MM.1S (cell line): ENCODE results near the gene KRT39.

ENCODE experiments used
- EZH2phosphoT487 ChIP-seq: fragments of 300-600 bp; sonication (generic); IDR thresholded peaks from 2 replicates; pipeline ENCODE4 v1.6.1; 2018; ENCODE audit warnings: antibody characterized with exemption, low read length
- TF ChIP-seq, protein P1 (sequence below): fragments of 300-600 bp; sonication (generic); IDR thresholded peaks from 2 replicates; pipeline ENCODE4 v1.5.1; 2016; ENCODE audit warnings: antibody characterized with exemption, low read length, mixed read lengths

GRCh38 chr17:40980117-40980516, 13.4 kb upstream of the KRT39 start:
- TF ChIP-seq, protein P1, sequence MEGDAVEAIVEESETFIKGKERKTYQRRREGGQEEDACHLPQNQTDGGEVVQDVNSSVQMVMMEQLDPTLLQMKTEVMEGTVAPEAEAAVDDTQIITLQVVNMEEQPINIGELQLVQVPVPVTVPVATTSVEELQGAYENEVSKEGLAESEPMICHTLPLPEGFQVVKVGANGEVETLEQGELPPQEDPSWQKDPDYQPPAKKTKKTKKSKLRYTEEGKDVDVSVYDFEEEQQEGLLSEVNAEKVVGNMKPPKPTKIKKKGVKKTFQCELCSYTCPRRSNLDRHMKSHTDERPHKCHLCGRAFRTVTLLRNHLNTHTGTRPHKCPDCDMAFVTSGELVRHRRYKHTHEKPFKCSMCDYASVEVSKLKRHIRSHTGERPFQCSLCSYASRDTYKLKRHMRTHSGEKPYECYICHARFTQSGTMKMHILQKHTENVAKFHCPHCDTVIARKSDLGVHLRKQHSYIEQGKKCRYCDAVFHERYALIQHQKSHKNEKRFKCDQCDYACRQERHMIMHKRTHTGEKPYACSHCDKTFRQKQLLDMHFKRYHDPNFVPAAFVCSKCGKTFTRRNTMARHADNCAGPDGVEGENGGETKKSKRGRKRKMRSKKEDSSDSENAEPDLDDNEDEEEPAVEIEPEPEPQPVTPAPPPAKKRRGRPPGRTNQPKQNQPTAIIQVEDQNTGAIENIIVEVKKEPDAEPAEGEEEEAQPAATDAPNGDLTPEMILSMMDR, result no peak
- TF ChIP-seq EZH2phosphoT487, result no peak
